Measurements from ENCODE around the gene DIS3.
A peak's percentile ranks its signal among the peaks of the same experiment; 100 is the strongest.
"Not testable (repeated sequence)": the region's sequence is repeated elsewhere in the genome, so short reads cannot be mapped to it uniquely, and the experiment has no call there.

The DIS3 gene

DNA sequence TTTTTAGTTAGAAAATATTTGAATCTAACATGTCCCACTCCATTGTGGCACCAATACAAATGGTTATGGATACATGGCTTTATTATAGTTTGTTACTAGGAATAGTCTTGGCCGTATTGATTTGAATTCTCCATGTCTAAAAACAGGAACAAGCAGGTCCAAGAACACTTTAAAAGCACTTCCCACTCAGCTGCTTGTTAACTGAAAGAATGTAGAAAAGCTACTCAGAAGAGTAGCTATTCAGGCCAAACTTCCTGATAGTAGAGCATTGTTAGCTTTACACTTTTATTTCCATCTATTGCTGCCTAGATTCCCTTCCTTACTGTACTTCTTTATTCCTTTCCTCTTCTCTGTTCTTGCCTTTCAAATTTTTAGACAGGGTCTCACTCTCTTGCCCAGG lies 7.1 kb upstream of the DIS3 start:
- peaks cover 10% of the 10 kb centered on the region for H3K36me3 ChIP-seq (ENCODE audit: insufficient read depth, low read length)
- no peaks in the 10 kb centered on the region for H3K27me3 ChIP-seq (ENCODE audit: control insufficient read depth in 1 of 2, insufficient read depth in 2 of 2, low read length in 2 of 2)
- H3K4me1 ChIP-seq (ENCODE audit: insufficient read depth, low read length) = peaks cover 2% of the 10 kb centered on the region
- no peaks in the 10 kb centered on the region for H3K9me3 ChIP-seq (ENCODE audit: low read length)
- no peak overlapping the region for H3K27ac ChIP-seq (ENCODE audit: low read depth, low read length)
- no peak overlapping the region for H3K9ac ChIP-seq (ENCODE audit: low read length)
- H3K4me3 ChIP-seq (ENCODE audit: low read depth in 1 of 2, low read length in 2 of 2) = no peak overlapping the region

DNA sequence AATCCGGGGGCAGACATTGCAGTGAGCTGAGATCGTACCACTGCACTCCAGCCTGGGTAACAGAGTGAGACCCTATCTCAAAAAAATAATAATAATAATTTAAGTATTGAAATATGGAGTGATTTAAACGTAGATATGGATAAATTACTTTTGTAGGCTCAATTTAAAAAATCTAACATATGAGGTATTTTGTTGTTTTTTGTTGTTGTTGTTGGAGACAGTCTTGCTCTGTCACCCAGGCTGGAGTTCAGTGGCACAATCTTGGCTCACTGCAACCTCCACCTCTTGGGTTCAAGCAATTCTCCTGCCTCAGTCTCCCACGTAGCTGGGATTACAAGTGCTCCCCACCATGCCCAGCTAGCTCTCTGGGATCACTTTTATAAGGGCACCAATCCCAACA lies 3.0 kb upstream of the DIS3 start:
- peaks cover 26% of the 10 kb centered on the region for H3K4me1 ChIP-seq (ENCODE audit: insufficient read depth, low read length)
- H3K9ac ChIP-seq (ENCODE audit: low read length) = not testable (repeated sequence)

DNA sequence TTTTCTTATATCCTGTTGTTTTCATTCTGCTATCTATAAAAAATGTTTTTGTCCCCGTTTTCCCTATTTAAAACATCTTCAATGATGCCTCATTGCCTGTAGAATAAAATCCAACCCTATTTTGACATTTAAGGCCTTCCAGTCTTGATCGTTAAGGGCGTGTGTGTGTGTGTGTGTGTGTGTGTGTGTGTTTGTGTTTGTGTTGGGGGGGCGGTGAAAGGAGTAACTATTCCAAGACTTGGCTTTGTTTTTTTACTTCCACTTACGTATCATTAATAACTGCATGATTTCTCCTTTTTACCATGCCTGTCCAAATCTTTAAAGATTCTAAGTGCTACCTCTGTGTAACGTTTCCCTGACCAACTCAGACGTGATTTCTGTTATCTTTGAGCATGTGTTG lies 1.0 kb upstream of the DIS3 start:
- H3K36me3 ChIP-seq (ENCODE audit: insufficient read depth, low read length) = peaks cover 5% of the 10 kb centered on the region
- H3K9me3 ChIP-seq (ENCODE audit: low read length) = no peaks in the 10 kb centered on the region
- H3K27me3 ChIP-seq (ENCODE audit: control insufficient read depth in 1 of 2, insufficient read depth in 2 of 2, low read length in 2 of 2) = no peaks in the 10 kb centered on the region
- H3K9ac ChIP-seq (ENCODE audit: low read length) = peak overlapping the region; percentile 67
- peak overlapping the region; percentile 87 to 93 for H3K4me3 ChIP-seq (ENCODE audit: low read depth in 1 of 2, low read length in 2 of 2)
- H3K4me1 ChIP-seq (ENCODE audit: insufficient read depth, low read length) = peaks cover 33% of the 10 kb centered on the region
- peak overlapping the region; percentile 62 for H3K27ac ChIP-seq (ENCODE audit: low read depth, low read length)

More for the DNA sequence above, 3.0 kb upstream of the DIS3 start:
- not testable (repeated sequence) for H3K9me3 ChIP-seq (ENCODE audit: low read length); H3K4me3 ChIP-seq (ENCODE audit: low read depth in 1 of 2, low read length in 2 of 2); H3K27ac ChIP-seq (ENCODE audit: low read depth, low read length); H3K27me3 ChIP-seq (ENCODE audit: control insufficient read depth in 1 of 2, insufficient read depth in 2 of 2, low read length in 2 of 2); H3K36me3 ChIP-seq (ENCODE audit: insufficient read depth, low read length)

DNA sequence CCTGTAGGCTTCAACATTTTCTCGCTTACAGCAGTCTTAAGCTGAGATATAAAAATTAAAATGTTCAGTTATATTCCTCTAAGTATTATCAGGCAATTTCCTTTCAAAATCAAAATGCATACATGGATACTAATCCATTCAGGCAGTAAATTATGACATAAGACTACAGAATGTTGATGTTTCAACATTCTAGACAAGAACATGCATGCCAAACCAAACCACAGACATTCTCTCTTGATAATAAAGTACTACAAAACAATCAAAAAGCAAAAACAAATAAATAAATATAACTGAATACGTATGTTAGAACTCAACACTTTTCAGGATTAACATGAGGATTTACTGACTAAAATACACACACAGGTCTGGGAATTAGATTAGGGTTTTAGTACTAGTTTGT lies 7.7 kb downstream of the DIS3 start:
- peaks cover under 1% of the 10 kb centered on the region for H3K4me1 ChIP-seq (ENCODE audit: insufficient read depth, low read length)
- no peak overlapping the region for H3K9ac ChIP-seq (ENCODE audit: low read length)
- H3K27ac ChIP-seq (ENCODE audit: low read depth, low read length) = no peak overlapping the region
- H3K4me3 ChIP-seq (ENCODE audit: low read depth in 1 of 2, low read length in 2 of 2) = no peak overlapping the region
- H3K27me3 ChIP-seq (ENCODE audit: control insufficient read depth in 1 of 2, insufficient read depth in 2 of 2, low read length in 2 of 2) = no peaks in the 10 kb centered on the region
- H3K36me3 ChIP-seq (ENCODE audit: insufficient read depth, low read length) = peaks cover 72% of the 10 kb centered on the region
- H3K9me3 ChIP-seq (ENCODE audit: low read length) = no peaks in the 10 kb centered on the region

DNA sequence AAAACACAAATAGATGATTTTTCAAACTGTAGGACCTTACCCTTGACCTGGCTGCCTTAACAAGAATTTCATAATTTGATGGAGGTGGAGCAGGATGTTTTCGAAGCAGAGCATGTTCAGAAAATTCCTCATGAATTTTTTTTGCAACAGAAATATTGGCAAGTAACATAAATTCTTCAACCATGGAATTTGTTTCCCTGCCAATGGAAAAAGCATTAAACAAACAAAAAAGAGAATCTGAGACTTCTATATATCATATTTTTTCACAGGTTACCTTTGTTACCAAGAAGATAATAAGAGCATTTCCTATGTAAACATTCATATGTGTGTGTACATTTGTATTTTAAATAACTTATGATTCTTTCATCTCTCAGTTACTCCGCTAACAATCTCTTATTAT lies 18.3 kb downstream of the DIS3 start:
- Histone ChIP-seq H3K4me3 (ENCODE audit: low read depth in 1 of 2, low read length in 2 of 2) (no peak overlapping the region), H3K36me3 (ENCODE audit: insufficient read depth, low read length) (peaks cover 83% of the 10 kb centered on the region)

DNA sequence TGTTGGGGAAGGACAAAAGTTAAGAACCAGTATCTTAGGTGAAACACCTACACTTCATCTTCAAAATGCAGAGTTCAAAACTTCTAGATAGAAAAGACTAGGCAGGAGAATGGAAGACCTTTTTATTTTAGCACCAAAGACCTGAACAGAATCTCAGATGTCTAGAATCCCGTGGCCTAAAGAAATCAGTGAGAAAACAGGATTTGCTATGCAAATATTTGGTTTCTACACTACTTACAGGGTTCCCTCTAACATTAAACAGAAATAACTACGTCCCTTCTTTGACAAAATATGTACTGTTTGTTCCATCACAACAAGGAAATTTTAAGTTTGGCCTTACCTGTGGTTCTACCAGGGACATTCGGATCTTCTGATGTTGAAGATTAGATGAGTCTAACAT lies 21.5 kb downstream of the DIS3 start:
- H3K27ac ChIP-seq (ENCODE audit: low read depth, low read length) = no peak overlapping the region
- no peaks in the 10 kb centered on the region for H3K4me1 ChIP-seq (ENCODE audit: insufficient read depth, low read length)
- H3K9me3 ChIP-seq (ENCODE audit: low read length) = no peaks in the 10 kb centered on the region
- no peak overlapping the region for H3K4me3 ChIP-seq (ENCODE audit: low read depth in 1 of 2, low read length in 2 of 2)
- no peaks in the 10 kb centered on the region for H3K27me3 ChIP-seq (ENCODE audit: control insufficient read depth in 1 of 2, insufficient read depth in 2 of 2, low read length in 2 of 2)
- H3K36me3 ChIP-seq (ENCODE audit: insufficient read depth, low read length) = peaks cover 58% of the 10 kb centered on the region
- no peak overlapping the region for H3K9ac ChIP-seq (ENCODE audit: low read length)

More for the DNA sequence above, 18.3 kb downstream of the DIS3 start:
- H3K9ac ChIP-seq (ENCODE audit: low read length) = no peak overlapping the region
- H3K27ac ChIP-seq (ENCODE audit: low read depth, low read length) = no peak overlapping the region
- H3K9me3 ChIP-seq (ENCODE audit: low read length) = no peaks in the 10 kb centered on the region
- H3K27me3 ChIP-seq (ENCODE audit: control insufficient read depth in 1 of 2, insufficient read depth in 2 of 2, low read length in 2 of 2) = no peaks in the 10 kb centered on the region
- H3K4me1 ChIP-seq (ENCODE audit: insufficient read depth, low read length) = no peaks in the 10 kb centered on the region

DNA sequence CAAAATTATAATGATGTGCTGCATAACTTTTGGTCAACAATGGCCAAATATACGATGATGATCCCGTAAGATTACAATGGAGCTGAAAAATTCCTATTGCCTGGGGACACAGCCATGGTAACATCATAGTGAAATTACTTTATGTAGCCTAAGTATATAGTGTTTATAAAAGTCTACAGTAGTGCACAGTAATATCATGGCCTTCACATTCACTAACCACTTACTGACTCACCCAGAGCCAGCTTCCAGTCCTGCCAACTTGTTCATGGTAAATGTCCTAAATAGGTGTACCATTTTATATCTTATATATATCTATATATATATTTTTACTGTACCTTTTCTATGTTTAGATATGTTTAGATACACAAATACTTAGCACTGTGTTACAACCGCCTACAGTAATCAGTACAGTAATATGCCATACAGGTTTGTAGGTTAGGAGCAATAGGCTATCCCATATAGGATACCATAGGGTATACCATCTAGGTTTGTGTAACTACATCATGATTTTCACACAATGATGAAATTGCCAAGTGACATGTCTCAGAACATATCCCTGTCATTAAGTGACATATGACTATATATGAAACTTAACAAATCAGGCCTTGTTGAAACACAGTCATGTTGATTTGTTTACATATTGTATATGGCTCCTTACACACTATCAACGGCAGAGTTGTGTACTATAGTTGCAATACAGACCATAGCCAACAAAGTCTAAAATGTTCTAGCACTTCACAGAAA lies 23.7 kb downstream of the DIS3 start:
- Histone ChIP-seq H3K36me3 (ENCODE audit: insufficient read depth, low read length) (peaks cover 42% of the 10 kb centered on the region), H3K4me3 (ENCODE audit: low read depth in 1 of 2, low read length in 2 of 2) (no peak overlapping the region)

DNA sequence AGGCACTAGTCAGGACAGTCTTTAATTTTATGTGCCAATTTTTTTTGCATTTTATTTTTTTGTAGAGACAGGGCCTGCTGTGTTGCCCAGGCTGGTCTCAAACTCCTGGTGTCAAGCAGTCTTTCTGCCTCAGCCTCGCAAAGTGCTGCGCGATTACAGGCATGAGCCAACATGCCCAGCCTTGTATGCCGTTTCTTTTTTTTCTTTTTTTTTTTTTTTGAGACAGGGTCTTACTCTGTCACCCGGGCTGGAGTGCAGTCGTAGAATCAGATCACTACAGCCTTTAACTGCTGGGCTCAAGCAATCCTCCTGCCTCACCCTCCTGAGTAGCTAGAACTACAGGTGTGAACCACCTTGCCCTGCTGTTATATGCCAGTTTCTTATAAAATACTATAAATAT lies 27.6 kb downstream of the DIS3 start:
- Histone ChIP-seq H3K4me3 (ENCODE audit: low read depth in 1 of 2, low read length in 2 of 2) (no peak overlapping the region), H3K9me3 (ENCODE audit: low read length) (no peaks in the 10 kb centered on the region), H3K9ac (ENCODE audit: low read length) (no peak overlapping the region), H3K27me3 (ENCODE audit: control insufficient read depth in 1 of 2, insufficient read depth in 2 of 2, low read length in 2 of 2) (no peaks in the 10 kb centered on the region), H3K36me3 (ENCODE audit: insufficient read depth, low read length) (peaks cover 22% of the 10 kb centered on the region), H3K27ac (ENCODE audit: low read depth, low read length) (no peak overlapping the region), H3K4me1 (ENCODE audit: insufficient read depth, low read length) (no peaks in the 10 kb centered on the region)

More for the DNA sequence above, 23.7 kb downstream of the DIS3 start:
- Histone ChIP-seq H3K9ac (ENCODE audit: low read length) (no peak overlapping the region), H3K4me1 (ENCODE audit: insufficient read depth, low read length) (no peaks in the 10 kb centered on the region), H3K27me3 (ENCODE audit: control insufficient read depth in 1 of 2, insufficient read depth in 2 of 2, low read length in 2 of 2) (no peaks in the 10 kb centered on the region), H3K9me3 (ENCODE audit: low read length) (no peaks in the 10 kb centered on the region), H3K27ac (ENCODE audit: low read depth, low read length) (no peak overlapping the region)

DNA sequence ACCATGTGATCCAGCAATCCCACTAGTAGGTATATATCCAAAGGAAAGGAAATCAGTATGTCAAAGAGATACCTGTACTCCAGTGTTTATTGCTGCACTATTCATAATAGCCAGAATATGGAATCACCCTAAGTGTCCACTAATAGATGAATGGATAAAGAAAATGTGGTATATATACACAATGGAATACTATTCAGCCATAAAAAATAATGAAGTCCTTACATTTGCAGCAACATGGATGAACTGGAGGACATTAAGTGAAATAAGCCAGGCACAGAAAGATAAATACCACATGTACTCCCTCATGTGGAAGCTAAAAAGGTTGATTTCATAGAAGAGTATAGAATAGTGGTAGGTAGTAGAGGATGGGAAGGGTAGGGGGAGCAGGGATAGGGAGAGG lies 30.5 kb downstream of the DIS3 start:
- Histone ChIP-seq H3K27ac (ENCODE audit: low read depth, low read length) (no peak overlapping the region), H3K9ac (ENCODE audit: low read length) (no peak overlapping the region), H3K9me3 (ENCODE audit: low read length) (no peaks in the 10 kb centered on the region), H3K4me3 (ENCODE audit: low read depth in 1 of 2, low read length in 2 of 2) (no peak overlapping the region), H3K4me1 (ENCODE audit: insufficient read depth, low read length) (no peaks in the 10 kb centered on the region), H3K27me3 (ENCODE audit: control insufficient read depth in 1 of 2, insufficient read depth in 2 of 2, low read length in 2 of 2) (no peaks in the 10 kb centered on the region), H3K36me3 (ENCODE audit: insufficient read depth, low read length) (peaks cover 21% of the 10 kb centered on the region)

DNA sequence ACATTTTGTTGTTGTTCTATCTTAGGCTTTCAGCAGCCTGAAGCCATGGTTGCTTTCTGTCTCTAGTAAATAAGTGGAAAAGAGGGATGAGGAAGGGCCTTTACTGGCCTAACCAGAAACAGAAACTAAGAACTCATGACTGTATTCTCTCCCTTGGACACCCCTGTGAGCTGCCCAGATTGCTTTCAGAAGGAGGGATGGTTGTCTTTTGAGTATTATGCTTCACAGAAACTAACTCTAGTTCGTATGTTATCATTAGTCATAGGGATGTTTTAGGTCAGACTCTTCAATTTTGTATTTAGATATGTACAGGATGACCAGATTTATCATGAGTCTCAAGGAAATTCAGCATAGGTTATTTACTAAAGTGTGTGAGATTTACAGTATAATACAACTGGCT lies 36.4 kb downstream of the DIS3 start:
- Histone ChIP-seq H3K27ac (ENCODE audit: low read depth, low read length) (no peak overlapping the region), H3K4me3 (ENCODE audit: low read depth in 1 of 2, low read length in 2 of 2) (no peak overlapping the region), H3K9me3 (ENCODE audit: low read length) (no peaks in the 10 kb centered on the region), H3K4me1 (ENCODE audit: insufficient read depth, low read length) (no peaks in the 10 kb centered on the region), H3K36me3 (ENCODE audit: insufficient read depth, low read length) (peaks cover 7% of the 10 kb centered on the region), H3K9ac (ENCODE audit: low read length) (no peak overlapping the region), H3K27me3 (ENCODE audit: control insufficient read depth in 1 of 2, insufficient read depth in 2 of 2, low read length in 2 of 2) (no peaks in the 10 kb centered on the region)

DNA sequence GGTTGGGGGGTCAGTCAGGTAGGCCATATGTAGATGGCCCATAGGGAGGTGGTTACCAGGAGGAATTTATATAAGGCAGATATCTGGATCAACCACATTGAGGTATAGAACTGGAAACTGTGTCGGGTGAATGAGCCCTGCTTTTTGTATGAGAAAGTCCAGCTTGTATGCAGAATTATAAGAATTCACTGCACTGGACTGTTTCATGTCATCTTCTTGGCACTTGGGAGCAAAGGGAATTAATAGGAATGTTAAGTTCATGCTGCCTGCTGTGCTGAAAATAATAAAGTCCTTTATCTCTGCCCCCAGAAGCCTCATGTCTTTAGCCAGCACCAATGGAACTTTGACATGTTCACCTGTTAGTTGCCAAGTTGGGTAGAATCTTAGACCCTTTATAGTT lies 41.7 kb downstream of the DIS3 start:
- no peaks in the 10 kb centered on the region for H3K36me3 ChIP-seq (ENCODE audit: insufficient read depth, low read length)
- no peak overlapping the region for H3K4me3 ChIP-seq (ENCODE audit: low read depth in 1 of 2, low read length in 2 of 2)
- H3K9me3 ChIP-seq (ENCODE audit: low read length) = no peaks in the 10 kb centered on the region
- no peak overlapping the region for H3K9ac ChIP-seq (ENCODE audit: low read length)
- no peaks in the 10 kb centered on the region for H3K4me1 ChIP-seq (ENCODE audit: insufficient read depth, low read length)
- no peaks in the 10 kb centered on the region for H3K27me3 ChIP-seq (ENCODE audit: control insufficient read depth in 1 of 2, insufficient read depth in 2 of 2, low read length in 2 of 2)
- H3K27ac ChIP-seq (ENCODE audit: low read depth, low read length) = no peak overlapping the region

DNA sequence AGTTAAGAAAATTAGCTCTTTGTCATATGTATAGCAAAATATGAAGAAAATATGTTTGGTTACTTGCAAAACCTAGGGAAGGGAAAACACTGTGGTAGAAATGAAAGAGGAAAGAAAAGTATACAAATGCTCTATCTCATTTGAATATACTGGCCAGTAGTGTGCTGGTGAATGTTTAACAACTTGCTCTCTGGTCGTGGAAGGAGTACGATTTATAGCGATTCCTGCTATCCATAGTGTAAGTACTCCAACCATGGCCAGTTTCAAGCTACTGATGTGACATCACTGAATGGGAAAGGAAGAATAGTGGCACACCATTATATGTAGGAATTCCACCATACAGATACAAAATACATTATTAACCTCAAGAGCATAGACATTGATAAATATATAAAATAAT lies 44.7 kb downstream of the DIS3 start:
- no peaks in the 10 kb centered on the region for H3K36me3 ChIP-seq (ENCODE audit: insufficient read depth, low read length)
- H3K4me3 ChIP-seq (ENCODE audit: low read depth in 1 of 2, low read length in 2 of 2) = no peak overlapping the region
- no peak overlapping the region for H3K9ac ChIP-seq (ENCODE audit: low read length)
- H3K9me3 ChIP-seq (ENCODE audit: low read length) = no peaks in the 10 kb centered on the region
- H3K27ac ChIP-seq (ENCODE audit: low read depth, low read length) = no peak overlapping the region
- H3K4me1 ChIP-seq (ENCODE audit: insufficient read depth, low read length) = no peaks in the 10 kb centered on the region
- no peaks in the 10 kb centered on the region for H3K27me3 ChIP-seq (ENCODE audit: control insufficient read depth in 1 of 2, insufficient read depth in 2 of 2, low read length in 2 of 2)

All from muscle layer of colon (tissue), 2 donors.